Endothelial cell of umbilical vein (primary cell): ENCODE data around the gene OLA1. TPM values are rescaled to one million over a fixed set of nuclear protein-coding genes. Genes with fewer than 3 reads are reported as not detected.

Experiments used
- BruUV-seq: library from RNA; stranded (reverse); fragments of 400-500 nt; replicated peaks from 2 replicates; lab custom pipeline; 2021; lab: Mats Ljungman, UMichigan
- CTCF ChIA-PET: fragments of 300-600, 350-600 bp; sonication (Branson Sonifier 250); formaldehyde crosslinking; loops from one replicate; lab custom pipeline; 2021; ENCODE audit warnings: antibody characterized with exemption, inconsistent platforms; lab: Charles Lee
- POLR2A ChIA-PET: fragments of 300-600, 350-600 bp; sonication (Branson Sonifier 250); formaldehyde crosslinking; loops from one replicate; lab custom pipeline; 2021; ENCODE audit warnings: antibody characterized with exemption, inconsistent platforms; lab: Charles Lee
- DNase-seq: peaks from one replicate; pipeline ENCODE4 v3.0.0-alpha.2; 2011; ENCODE audit warnings: low read depth, low spot score
- FAIRE-seq: peaks from 2 replicates; lab custom pipeline; 2011; peaks lifted over from hg19 to GRCh38; lab: Jason Lieb, UNC
- H2AFZ ChIP-seq: 2 replicates; pipeline ENCODE4 v1.6.0; 2012; ENCODE audit warnings: low read depth, low read length, control low read depth, inconsistent platforms
- H3K27ac ChIP-seq: 2 replicates; pipeline ENCODE4 v1.5.1; 2011; ENCODE audit warnings: low read depth, mild to moderate bottlenecking, control low read depth, low read length, moderate library complexity; ENCODE audit not compliant: insufficient read depth
- H3K27me3 ChIP-seq, 2 experiments: 2 replicates each; pipeline versions ENCODE4 v1.6.0 to v1.6.1; 2011; ENCODE audit warnings: low read length in 2 of 2, mixed read lengths in 1 of 2; ENCODE audit not compliant: control insufficient read depth in 2 of 2, insufficient read depth in 2 of 2
- H3K36me3 ChIP-seq, 2 experiments: 2 replicates in 1 of 2; 3 replicates in 1 of 2; pipeline ENCODE4 v1.5.1; 2011; ENCODE audit warnings: low read length in 2 of 2, mild to moderate bottlenecking in 1 of 2, moderate library complexity in 1 of 2; ENCODE audit not compliant: control insufficient read depth in 2 of 2, insufficient read depth in 2 of 2; ENCODE audit errors: extremely low read depth in 1 of 2
- H3K4me1 ChIP-seq: 3 replicates; pipeline ENCODE4 v1.5.1; 2011; ENCODE audit warnings: mild to moderate bottlenecking, low read length; ENCODE audit not compliant: control insufficient read depth, insufficient read depth; ENCODE audit errors: extremely low read depth
- H3K4me2 ChIP-seq: 2 replicates; pipeline ENCODE4 v1.6.1; 2011; ENCODE audit warnings: low read length, control low read depth, mixed read lengths; ENCODE audit not compliant: insufficient read depth
- H3K4me3 ChIP-seq, 3 experiments: fragments of 200-600 bp in 1 of 3; sonication (generic), shearing (Covaris generic) in 1 of 3; replicated peaks in 1 of 3; 2 replicates each; pipeline ENCODE4 v1.5.1; 2011 to 2016; ENCODE audit warnings: control low read depth in 3 of 3, low read length in 3 of 3, mild to moderate bottlenecking in 2 of 3, inconsistent platforms in 1 of 3, low read depth in 1 of 3, moderate library complexity in 1 of 3; ENCODE audit not compliant: insufficient read depth in 1 of 3
- H3K79me2 ChIP-seq: 2 replicates; pipeline ENCODE4 v1.6.0; 2012; ENCODE audit warnings: low read length, inconsistent platforms; ENCODE audit not compliant: control insufficient read depth, insufficient read depth
- H3K9ac ChIP-seq: replicated peaks from 2 replicates; pipeline ENCODE3; 2011; ENCODE audit warnings: low read length, control low read depth; ENCODE audit not compliant: insufficient read depth; ENCODE audit errors: extremely low read depth
- H3K9me1 ChIP-seq: replicated peaks from 3 replicates; pipeline ENCODE4 v1.6.0; 2011; ENCODE audit warnings: mild to moderate bottlenecking, low read length; ENCODE audit not compliant: control insufficient read depth, insufficient read depth; ENCODE audit errors: extremely low read depth
- H3K9me3 ChIP-seq: replicated peaks from 2 replicates; pipeline ENCODE4 v1.5.1; 2012; ENCODE audit warnings: low read length, inconsistent platforms; ENCODE audit not compliant: control insufficient read depth, insufficient read depth
- H4K20me1 ChIP-seq: replicated peaks from 2 replicates; pipeline ENCODE3; 2011; ENCODE audit warnings: mild to moderate bottlenecking, low read length; ENCODE audit not compliant: control insufficient read depth, insufficient read depth; ENCODE audit errors: extremely low read depth
- EZH2 ChIP-seq: IDR thresholded peaks from 2 replicates; pipeline ENCODE4 v1.6.1; 2012; ENCODE audit warnings: borderline replicate concordance, low read depth, mild to moderate bottlenecking, moderate library complexity, low read length, inconsistent platforms; ENCODE audit not compliant: severe bottlenecking
- FOS ChIP-seq: IDR thresholded peaks from 2 replicates; pipeline ENCODE4 v1.6.1; 2011; ENCODE audit warnings: mild to moderate bottlenecking, low read length, moderate library complexity, borderline replicate concordance; ENCODE audit not compliant: insufficient read depth
- GATA2 ChIP-seq: IDR thresholded peaks from 2 replicates; pipeline ENCODE4 v1.7.0; 2011; ENCODE audit warnings: low read depth, mild to moderate bottlenecking, moderate library complexity, mixed read lengths, low read length; ENCODE audit not compliant: insufficient read length, insufficient read depth
- JUN ChIP-seq: IDR thresholded peaks from 2 replicates; pipeline ENCODE4 v1.6.1; 2011; ENCODE audit warnings: borderline replicate concordance, low read depth; ENCODE audit not compliant: insufficient read length, insufficient read depth
- MYC ChIP-seq: IDR thresholded peaks from one replicate; pipeline ENCODE4 v1.6.1; 2011; ENCODE audit warnings: mild to moderate bottlenecking, low read depth, low read length
- POLR2A ChIP-seq: IDR thresholded peaks from 2 replicates; pipeline ENCODE4 v1.6.1; 2012; ENCODE audit warnings: low read depth, mild to moderate bottlenecking, control low read depth, low read length
- POLR2AphosphoS5 ChIP-seq: IDR thresholded peaks from 2 replicates; pipeline ENCODE4 v1.6.1; 2012; ENCODE audit warnings: low read depth, mild to moderate bottlenecking, control low read depth, low read length, moderate library complexity; ENCODE audit not compliant: insufficient read depth
- dilution Hi-C: fragments of 300-500 bp; cut with MboI; formaldehyde crosslinking; loops from one replicate; pipeline ENCODE4 v1.15.0; 2019; ENCODE audit warnings: low sequenced_read_pairs; ENCODE audit not compliant: extremely low pct_ligation_motif_present
- intact Hi-C: fragments of 100-400 bp; cut with micrococcal nuclease; formaldehyde crosslinking; loops from one replicate; pipeline ENCODE4 v1.10.0; 2022
- polyA plus RNA-seq, 4 experiments: library from polyadenylated mRNA; depleted of rRNA in 3 of 4; stranded (reverse) in 3 of 4; unstranded in 1 of 4; fragments of >200 nt; gene quantifications; 2 replicates each; pipeline versions ENCODE4 v1.2.1 to v1.2.3, GENCODE V29; 2011 to 2012; ENCODE audit warnings: missing spikeins in 1 of 4
- total RNA-seq: library from RNA; stranded (reverse); gene quantifications from 2 replicates; pipeline ENCODE4 v1.2.3, GENCODE V29; 2021
- TF ChIP-seq, protein P1 (sequence below), 2 donors: IDR thresholded peaks; 1 replicate in 1 of 2; 2 replicates in 1 of 2; pipeline ENCODE4 v1.5.1; 2011; ENCODE audit warnings: low read length in 2 of 2, mild to moderate bottlenecking in 2 of 2, moderate library complexity in 2 of 2, control low read depth in 1 of 2, inconsistent platforms in 1 of 2, low read depth in 1 of 2; ENCODE audit not compliant: insufficient read depth in 1 of 2; ENCODE audit errors: extremely low read depth in 1 of 2
- TF ChIP-seq, protein P2 (sequence below): IDR thresholded peaks from 2 replicates; pipeline ENCODE4 v1.6.1; 2011; ENCODE audit not compliant: insufficient read depth, insufficient read length

Gene OLA1
- total and polyA plus RNA-seq, 2 donors (not counting 3 experiments of a cell fraction or from before 2014, with no cell fraction given), result 30.6 to 93.9 TPM

DNA sequence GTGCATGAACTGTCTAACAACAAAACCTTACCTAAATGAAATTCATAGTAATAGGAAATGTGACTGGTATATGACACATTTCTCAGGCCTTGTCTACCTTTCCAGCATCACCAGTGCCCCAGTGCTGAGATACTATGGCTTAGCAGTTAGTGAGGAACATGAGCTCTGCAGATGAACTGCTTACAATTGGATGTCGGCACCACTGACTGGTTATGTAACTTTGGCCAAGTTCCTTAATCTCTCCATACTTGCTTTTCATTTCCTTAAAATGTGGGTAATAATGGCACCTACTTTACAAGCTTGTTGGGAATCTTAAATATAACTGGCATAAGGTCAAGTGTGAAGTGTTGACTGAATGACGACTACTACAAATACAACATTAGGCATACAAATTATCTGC lies 136.3 kb downstream of the OLA1 start:
- no peak for DNase-seq
- H3K4me3 ChIP-seq, result no peak overlapping the region
- no peaks in the 10 kb centered on the region for H3K4me1 ChIP-seq
- no peak overlapping the region for H3K27ac ChIP-seq
- H3K36me3 ChIP-seq, result peaks cover 0 to 2% of the 10 kb centered on the region in 2 experiments
- H3K9me3 ChIP-seq, result no peaks in the 10 kb centered on the region
- H3K9ac ChIP-seq, result no peak overlapping the region
- no peaks in the 10 kb centered on the region for H3K9me1 ChIP-seq
- no peaks in the 10 kb centered on the region for H4K20me1 ChIP-seq
- POLR2A ChIA-PET, result no interaction called here
- H2AFZ ChIP-seq, result no peak overlapping the region
- dilution Hi-C loops, result no loop called here
- no TSS peak for BruUV-seq
- CTCF ChIA-PET, result no interaction called here
- no peak overlapping the region for H3K4me2 ChIP-seq
- intact Hi-C loops, result no loop called here
- H3K27me3 ChIP-seq, result no peaks in the 10 kb centered on the region
- no peaks in the 10 kb centered on the region for H3K79me2 ChIP-seq
- no peak for TF ChIP-seq POLR2A
- TF ChIP-seq, protein P1, sequence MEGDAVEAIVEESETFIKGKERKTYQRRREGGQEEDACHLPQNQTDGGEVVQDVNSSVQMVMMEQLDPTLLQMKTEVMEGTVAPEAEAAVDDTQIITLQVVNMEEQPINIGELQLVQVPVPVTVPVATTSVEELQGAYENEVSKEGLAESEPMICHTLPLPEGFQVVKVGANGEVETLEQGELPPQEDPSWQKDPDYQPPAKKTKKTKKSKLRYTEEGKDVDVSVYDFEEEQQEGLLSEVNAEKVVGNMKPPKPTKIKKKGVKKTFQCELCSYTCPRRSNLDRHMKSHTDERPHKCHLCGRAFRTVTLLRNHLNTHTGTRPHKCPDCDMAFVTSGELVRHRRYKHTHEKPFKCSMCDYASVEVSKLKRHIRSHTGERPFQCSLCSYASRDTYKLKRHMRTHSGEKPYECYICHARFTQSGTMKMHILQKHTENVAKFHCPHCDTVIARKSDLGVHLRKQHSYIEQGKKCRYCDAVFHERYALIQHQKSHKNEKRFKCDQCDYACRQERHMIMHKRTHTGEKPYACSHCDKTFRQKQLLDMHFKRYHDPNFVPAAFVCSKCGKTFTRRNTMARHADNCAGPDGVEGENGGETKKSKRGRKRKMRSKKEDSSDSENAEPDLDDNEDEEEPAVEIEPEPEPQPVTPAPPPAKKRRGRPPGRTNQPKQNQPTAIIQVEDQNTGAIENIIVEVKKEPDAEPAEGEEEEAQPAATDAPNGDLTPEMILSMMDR (IDR thresholded peaks at IDR 0.05; ENCODE audit: extremely low read depth in 1 of 2, insufficient read depth in 1 of 2, low read depth in 1 of 2, low read length in 2 of 2), result no peak
- FAIRE-seq, result no peak

DNA sequence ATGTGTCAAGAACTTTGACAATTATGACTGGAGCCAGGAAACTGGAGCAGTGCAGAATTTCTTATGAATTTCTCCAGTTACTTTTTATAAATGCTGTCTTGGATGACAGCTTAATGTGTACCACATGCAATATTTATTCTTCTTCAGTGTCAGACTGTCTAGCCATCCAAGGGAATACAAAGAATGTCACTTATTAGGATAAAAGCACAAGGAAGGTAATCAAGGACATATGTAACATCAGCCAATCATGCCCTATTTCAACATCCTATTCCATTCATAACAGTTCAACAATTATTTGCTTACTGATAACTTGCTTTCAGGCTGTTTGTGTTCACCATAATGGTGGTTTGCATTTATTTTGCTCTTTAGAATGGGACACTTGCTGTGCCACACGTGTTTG lies 139.8 kb downstream of the OLA1 start:
- no peaks in the 10 kb centered on the region for H3K9me3 ChIP-seq
- no peaks in the 10 kb centered on the region for H3K36me3 ChIP-seq
- H3K4me3 ChIP-seq, result no peak overlapping the region
- H3K4me1 ChIP-seq, result no peaks in the 10 kb centered on the region
- intact Hi-C loops (no loop called here), dilution Hi-C loops (no loop called here)
- H3K27ac ChIP-seq, result no peak overlapping the region
- no peaks in the 10 kb centered on the region for H3K27me3 ChIP-seq
- no peak overlapping the region for H3K9ac ChIP-seq
- H3K9me1 ChIP-seq, result no peaks in the 10 kb centered on the region
- ChIA-PET POLR2A (no interaction called here), CTCF (no interaction called here)
- H2AFZ ChIP-seq, result no peak overlapping the region
- TF ChIP-seq FOS, result no peak
- TF ChIP-seq, protein P2, sequence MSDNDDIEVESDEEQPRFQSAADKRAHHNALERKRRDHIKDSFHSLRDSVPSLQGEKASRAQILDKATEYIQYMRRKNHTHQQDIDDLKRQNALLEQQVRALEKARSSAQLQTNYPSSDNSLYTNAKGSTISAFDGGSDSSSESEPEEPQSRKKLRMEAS, result no peak
- no peak for TF ChIP-seq GATA2
- TF ChIP-seq, protein P1 (IDR thresholded peaks at IDR 0.05; ENCODE audit: extremely low read depth in 1 of 2, insufficient read depth in 1 of 2, low read depth in 1 of 2, low read length in 2 of 2), result no peak
- no peak for TF ChIP-seq POLR2AphosphoS5
- no peak for TF ChIP-seq EZH2
- TF ChIP-seq POLR2A, result no peak
- TF ChIP-seq JUN, result no peak
- no peak for TF ChIP-seq MYC
- H3K4me2 ChIP-seq, result no peak overlapping the region
- no peaks in the 10 kb centered on the region for H4K20me1 ChIP-seq
- no peaks in the 10 kb centered on the region for H3K79me2 ChIP-seq
- FAIRE-seq, result no peak
- DNase-seq, result no peak
- no TSS peak for BruUV-seq
